GM19025 (cell line): ENCODE measurements around the gene TMUB1.

Source experiments
- ATAC-seq: cut with Tn5 transposase; IDR thresholded peaks from one replicate; pipeline ENCODE4 v1.9.1; 2021; ENCODE audit warnings: mild to moderate bottlenecking, low read depth, moderate library complexity; ENCODE audit not compliant: unreplicated experiment

The TMUB1 gene

GRCh38 chr7:151071032-151071866, 12.0 kb downstream of the TMUB1 start:
- no peak for ATAC-seq

- ATAC-seq = no peak
Measured at GRCh38 chr7:151070574-151070960, 12.7 kb downstream of the TMUB1 start.

GRCh38 chr7:151069841-151070573, 13.3 kb downstream of the TMUB1 start:
- ATAC-seq = no peak

- ATAC-seq = no peak
Measured at GRCh38 chr7:151068069-151068773, 15.1 kb downstream of the TMUB1 start.

- no peak for ATAC-seq
Measured at GRCh38 chr7:151066273-151066974, 16.9 kb downstream of the TMUB1 start.

- ATAC-seq = no peak
Measured at GRCh38 chr7:151065516-151065915, 17.8 kb downstream of the TMUB1 start.

- ATAC-seq = no peak
Measured at GRCh38 chr7:151064993-151065392, 18.3 kb downstream of the TMUB1 start.

- no peak for ATAC-seq
Measured at GRCh38 chr7:151064454-151064853, 18.8 kb downstream of the TMUB1 start.

- ATAC-seq = no peak
Measured at GRCh38 chr7:151063212-151063561, 20.1 kb downstream of the TMUB1 start.

GRCh38 chr7:151062399-151063211, 20.7 kb downstream of the TMUB1 start:
- no peak for ATAC-seq

GRCh38 chr7:151062111-151062398, 21.2 kb downstream of the TMUB1 start:
- no peak for ATAC-seq

- ATAC-seq = no peak
Measured at GRCh38 chr7:151061213-151062110, 21.8 kb downstream of the TMUB1 start.

GRCh38 chr7:151060416-151061212, 22.7 kb downstream of the TMUB1 start:
- ATAC-seq = no peak

GRCh38 chr7:151060113-151060415, 23.2 kb downstream of the TMUB1 start:
- ATAC-seq = no peak

- peak; percentile 27 for ATAC-seq
Measured at GRCh38 chr7:151059367-151060112, 23.8 kb downstream of the TMUB1 start, which contains the start of gene SLC4A2. Gene SLC4A2 (plus strand): TSS chr7:151059589. CDS start chr7:151061988, 2,399 bp downstream.

- ATAC-seq = no peak
Measured at GRCh38 chr7:151058781-151059366, 24.4 kb downstream of the TMUB1 start.
